GM13976 (cell line): ENCODE results near the gene FAM118B.

Experiments
- DNase-seq: peaks from one replicate; pipeline ENCODE4 v3.0.0; 2012; ENCODE audit warnings: low spot score
- CTCF ChIP-seq: IDR thresholded peaks from 2 replicates; pipeline ENCODE4 v1.5.1; 2012; ENCODE audit warnings: borderline replicate concordance, mild to moderate bottlenecking; ENCODE audit not compliant: insufficient read depth; ENCODE audit errors: extremely low read depth, missing control alignments, control extremely low read depth
- in situ Hi-C: fragments of 300-500 bp; cut with MboI; formaldehyde crosslinking; loops from one replicate; pipeline ENCODE4 v1.12.0; 2022; ENCODE audit warnings: low sequenced_read_pairs, mixed read lengths, inconsistent platforms; ENCODE audit not compliant: unreplicated experiment

FAM118B gene

DNA sequence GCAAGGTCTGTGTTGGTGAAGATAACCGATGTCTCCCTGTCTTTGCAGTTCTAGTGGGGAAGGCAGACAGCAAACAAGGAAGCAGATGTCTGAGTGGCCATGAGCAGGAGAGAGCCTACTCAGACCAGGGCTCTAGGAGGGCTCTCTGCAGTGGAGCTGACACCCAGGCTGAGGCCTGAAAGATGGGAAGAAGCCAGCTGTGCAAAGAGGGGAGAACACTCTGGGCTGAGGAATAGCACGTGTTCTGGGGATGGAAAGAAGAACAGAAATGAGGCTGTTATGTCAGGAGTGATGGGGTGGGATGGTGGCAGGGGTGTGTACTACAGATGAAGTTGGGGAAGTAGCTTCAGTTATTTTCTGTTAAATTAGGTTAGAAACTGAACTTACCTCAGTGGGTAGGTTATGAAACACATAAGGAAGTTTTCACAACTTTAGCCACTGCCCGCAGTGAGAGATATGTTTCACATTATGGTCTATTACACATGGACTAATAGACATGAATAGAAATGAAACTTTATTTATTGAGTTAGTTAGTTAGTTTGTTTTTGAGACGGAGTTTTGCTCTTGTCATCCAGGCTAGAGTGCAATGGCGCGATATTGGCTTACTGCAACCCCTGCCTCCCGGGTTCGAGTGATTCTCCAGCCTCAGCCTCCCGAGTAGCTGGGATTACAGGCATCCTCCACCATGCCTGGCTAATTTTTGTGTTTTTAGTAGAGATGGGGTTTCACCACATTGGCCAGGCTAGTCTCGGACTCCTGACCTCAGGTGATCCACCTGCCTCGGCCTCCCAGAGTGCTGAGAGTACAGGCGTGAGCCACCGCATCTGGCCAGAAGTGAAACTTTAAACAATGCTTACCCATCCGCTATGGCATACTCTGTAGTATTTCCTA lies 100.1 kb downstream of the FAM118B start:
- no peak for TF ChIP-seq CTCF
- peak; percentile 55 for DNase-seq
- in situ Hi-C loops = no loop called here
